Astrocyte of the cerebellum (primary cell): ENCODE results near the gene TNFRSF6B.

Source experiments
- DNase-seq: peaks from one replicate; pipeline ENCODE4 v3.0.0-alpha.2; 2011; ENCODE audit warnings: low read depth
- H3K4me3 ChIP-seq: 2 replicates; pipeline ENCODE4 v1.5.1; 2011; ENCODE audit warnings: mild to moderate bottlenecking, low read depth, low read length, moderate library complexity
- CTCF ChIP-seq: IDR thresholded peaks from 2 replicates; pipeline ENCODE4 v1.5.1; 2012; ENCODE audit warnings: low read length, low read depth, moderate library complexity, mild to moderate bottlenecking; ENCODE audit errors: missing control alignments
- in situ Hi-C: cut with HindIII; loops from 2 replicates; pipeline ENCODE4 v1.10.0; 2017; ENCODE audit warnings: low sequenced_read_pairs

Gene TNFRSF6B

DNA sequence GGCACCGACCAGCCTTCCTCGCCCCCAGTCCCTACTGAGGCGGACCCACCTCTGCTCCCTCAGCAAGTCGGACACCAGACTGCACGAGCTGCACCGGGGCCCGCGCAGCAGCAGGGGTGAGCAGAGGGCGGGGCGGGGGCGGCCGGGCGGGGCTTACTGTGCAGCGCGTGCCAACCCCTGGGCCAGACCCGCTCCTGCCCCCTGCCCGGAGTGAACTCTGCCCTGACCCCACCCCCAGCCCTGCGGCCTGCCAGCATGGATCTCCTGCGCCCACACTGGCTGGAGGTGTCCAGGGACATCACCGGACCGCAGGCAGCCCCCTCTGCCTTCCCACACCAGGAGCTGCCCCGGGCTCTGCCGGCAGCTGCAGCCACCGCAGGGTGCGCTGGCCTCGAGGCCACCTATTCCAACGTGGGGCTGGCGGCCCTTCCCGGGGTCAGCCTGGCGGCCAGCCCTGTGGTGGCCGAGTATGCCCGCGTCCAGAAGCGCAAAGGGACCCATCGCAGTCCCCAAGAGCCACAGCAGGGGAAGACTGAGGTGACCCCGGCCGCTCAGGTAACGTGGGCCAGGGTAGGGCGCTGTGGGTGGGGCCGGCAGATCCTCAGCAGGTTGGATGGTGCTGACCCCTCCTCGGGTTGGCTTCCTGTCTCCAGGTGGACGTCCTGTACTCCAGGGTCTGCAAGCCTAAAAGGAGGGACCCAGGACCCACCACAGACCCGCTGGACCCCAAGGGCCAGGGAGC is 41.7 kb downstream of the TNFRSF6B start:
- TF ChIP-seq CTCF = no peak
- DNase-seq = no peak
- no peak overlapping the region for H3K4me3 ChIP-seq
- in situ Hi-C loops = no loop called here

DNA sequence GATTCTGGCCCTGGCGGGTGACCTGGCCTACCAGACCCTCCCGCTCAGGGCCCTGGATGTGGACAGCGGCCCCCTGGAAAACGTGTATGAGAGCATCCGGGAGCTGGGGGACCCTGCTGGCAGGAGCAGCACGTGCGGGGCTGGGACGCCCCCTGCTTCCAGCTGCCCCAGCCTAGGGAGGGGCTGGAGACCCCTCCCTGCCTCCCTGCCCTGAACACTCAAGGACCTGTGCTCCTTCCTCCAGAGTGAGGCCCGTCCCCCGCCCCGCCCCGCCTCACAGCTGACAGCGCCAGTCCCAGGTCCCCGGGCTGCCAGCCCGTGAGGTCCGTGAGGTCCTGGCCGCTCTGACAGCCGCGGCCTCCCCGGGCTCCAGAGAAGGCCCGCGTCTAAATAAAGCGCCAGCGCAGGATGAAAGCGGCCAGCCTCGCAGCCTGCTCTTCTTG is 42.3 kb downstream of the TNFRSF6B start:
- in situ Hi-C loops = no loop called here
- no peak for TF ChIP-seq CTCF
- DNase-seq = no peak
- no peak overlapping the region for H3K4me3 ChIP-seq

DNA sequence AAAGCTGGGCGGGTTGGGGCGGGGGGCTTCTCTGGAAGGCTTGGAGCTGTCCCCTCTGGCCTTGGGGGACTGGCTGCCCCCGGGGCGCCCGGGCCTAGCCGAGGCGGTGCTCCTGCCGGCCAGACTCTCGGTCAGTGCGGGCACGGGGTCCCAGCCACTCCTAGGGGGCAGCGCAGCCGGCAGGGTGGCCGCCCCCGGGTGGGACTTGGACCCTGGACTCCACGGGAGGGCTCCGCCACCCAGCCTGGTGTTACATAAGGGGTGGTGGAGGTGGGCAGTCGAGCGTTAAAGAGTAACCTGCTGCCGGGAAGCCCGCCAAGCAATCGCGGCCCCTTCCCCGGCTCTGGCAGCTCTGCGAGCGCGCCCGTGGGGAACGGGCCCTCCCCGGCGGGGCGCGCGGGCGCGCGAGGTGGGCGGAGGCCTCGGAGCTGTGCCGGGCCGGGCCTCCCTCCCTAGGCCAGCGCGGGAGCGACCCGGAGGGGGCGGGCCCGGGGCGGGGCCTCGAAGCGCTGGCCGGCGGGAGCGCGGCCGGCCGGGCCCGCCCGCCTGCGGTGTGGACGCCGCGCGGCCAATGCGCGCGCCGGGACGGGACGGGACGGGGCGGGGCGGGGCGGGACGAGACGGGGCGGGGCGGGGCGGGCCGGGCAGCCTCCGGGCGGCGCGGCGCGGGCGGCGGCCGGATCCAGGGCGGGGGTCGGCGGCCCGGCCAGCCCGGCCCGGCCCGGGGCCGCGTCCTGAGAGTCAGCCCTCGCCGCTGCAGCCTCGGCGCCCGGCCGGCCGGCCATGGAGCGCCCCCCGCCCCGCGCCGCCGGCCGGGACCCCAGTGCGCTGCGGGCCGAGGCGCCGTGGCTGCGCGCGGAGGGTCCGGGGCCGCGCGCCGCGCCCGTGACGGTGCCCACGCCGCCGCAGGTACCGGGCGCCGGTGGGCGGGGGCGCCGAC is 42.9 kb downstream of the TNFRSF6B start, which contains the start of gene SLC2A4RG:
Gene SLC2A4RG (plus strand): TSS at position 647 of the 940 bp plus-strand sequence. CDS start 137 bp downstream, at position 784.
- TF ChIP-seq CTCF = no peak
- peak within 1 kb of the TSS; percentile 61 for H3K4me3 ChIP-seq
- no peak for DNase-seq
- in situ Hi-C loops = no loop called here

GRCh38 chr20:63740070-63740626 is 43.7 kb downstream of the TNFRSF6B start:
- in situ Hi-C loops = no loop called here
- H3K4me3 ChIP-seq = peak overlapping the region; percentile 61
- DNase-seq = no peak
- no peak for TF ChIP-seq CTCF

DNA sequence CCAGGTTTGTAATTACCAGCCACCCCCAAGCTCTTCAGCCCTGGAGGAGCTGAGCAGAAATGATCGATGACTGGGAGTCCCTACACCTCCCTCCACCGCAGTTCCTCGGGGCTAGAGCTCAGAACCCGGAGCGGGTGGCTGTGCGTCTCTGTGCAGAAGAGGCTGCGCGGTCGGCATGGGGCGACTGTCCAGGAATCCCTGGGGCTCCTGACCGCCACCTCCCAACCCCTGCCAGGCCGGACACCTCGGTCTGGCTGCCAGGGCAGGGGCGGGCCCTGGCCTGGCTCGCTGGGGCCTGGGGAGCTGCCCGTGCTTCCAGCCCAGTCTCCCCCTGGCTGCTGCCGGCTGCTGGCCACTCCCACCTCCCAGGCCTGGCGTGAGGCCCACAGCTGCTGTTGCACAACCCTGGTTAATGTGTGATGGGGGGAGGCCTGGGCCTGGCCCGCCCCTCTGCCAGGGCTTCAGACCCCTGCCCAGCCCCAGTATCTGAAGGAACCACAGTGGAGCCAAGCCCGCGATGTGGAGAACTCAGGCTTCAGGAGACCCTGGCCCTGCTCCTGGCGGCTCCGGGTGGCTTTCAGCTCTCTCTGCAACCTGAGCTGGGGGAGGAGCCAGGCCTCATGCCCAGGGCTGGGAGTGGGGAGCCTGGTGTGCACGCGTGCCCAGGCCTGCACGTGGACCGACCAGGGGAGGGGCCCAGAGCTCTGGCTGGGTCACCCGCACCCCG is 44.3 kb downstream of the TNFRSF6B start:
- in situ Hi-C loops = no loop called here
- TF ChIP-seq CTCF = peak; percentile 23
- peak; percentile 70 for DNase-seq

DNA sequence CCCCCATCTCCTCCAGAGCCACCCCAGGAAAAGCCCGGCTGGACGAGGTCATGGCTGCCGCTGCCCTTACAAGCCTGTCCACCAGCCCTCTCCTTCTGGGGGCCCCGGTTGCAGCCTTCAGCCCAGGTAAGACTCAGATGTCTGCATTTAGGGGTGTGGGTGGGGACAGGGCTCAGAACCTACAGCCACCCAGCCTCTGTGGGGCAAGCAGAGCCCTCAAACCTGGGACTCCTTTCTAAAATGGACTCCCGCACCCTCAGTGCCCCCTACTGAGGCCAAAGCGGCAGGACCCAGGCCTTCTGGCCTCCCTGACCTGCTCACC is 44.9 kb downstream of the TNFRSF6B start:
- in situ Hi-C loops = no loop called here
- H3K4me3 ChIP-seq = peak overlapping the region; percentile 61
- TF ChIP-seq CTCF = no peak
- DNase-seq = no peak

More for the DNA sequence above, 44.3 kb downstream of the TNFRSF6B start:
- H3K4me3 ChIP-seq = peak overlapping the region; percentile 61
